ENCODE data around the gene ITPRIPL2.

ITPRIPL2 gene

GRCh38 chr16:19147627-19148026 is 33.9 kb downstream of the ITPRIPL2 start:
- no peak for DNase-seq

GRCh38 chr16:19148189-19148588 is 34.4 kb downstream of the ITPRIPL2 start:
- DNase-seq = no peak

DNA sequence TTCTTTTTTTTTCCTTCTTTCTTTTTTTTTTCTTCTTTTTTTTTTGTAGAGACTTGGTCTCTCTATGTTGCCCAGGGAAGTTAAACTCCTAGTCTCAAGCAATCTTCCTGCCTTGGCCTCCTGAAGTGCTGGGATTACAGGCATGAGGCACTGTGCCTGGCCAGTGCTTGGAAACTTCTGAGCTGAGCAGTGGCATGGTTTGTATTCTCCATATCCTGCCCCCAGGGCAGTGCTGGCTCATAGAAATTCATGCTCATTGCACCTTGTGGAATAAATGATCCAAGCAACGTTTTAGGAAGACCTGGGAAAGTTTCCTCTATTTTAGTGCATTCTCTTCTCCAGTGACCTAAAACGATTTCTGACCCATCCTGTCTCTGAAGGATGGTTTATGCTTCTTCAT is 37.5 kb downstream of the ITPRIPL2 start:
- DNase-seq = no peak

DNA sequence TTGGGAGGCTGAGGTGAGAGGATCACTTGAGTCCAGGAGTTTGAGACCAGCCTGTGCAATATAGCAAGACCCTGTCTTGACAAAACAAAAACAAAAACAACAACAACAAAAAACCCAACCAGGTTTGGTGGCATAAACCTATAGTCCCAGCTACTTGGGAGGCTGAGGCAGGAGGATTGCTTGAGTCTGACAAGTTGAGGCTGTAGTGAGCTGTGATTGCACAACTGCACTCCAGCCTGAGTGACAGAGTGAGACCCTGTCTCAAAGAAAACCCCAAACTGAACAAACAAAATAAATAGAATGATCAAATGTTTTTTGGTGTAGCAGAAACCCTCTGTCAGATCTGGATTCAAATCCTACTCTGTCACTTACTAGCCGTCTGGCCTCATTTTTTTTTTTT is 38.3 kb downstream of the ITPRIPL2 start:
- DNase-seq = no peak

GRCh38 chr16:19153876-19154275 is 40.1 kb downstream of the ITPRIPL2 start:
- DNase-seq = no peak

GRCh38 chr16:19162085-19162484 is 48.3 kb downstream of the ITPRIPL2 start:
- no peak for DNase-seq

GRCh38 chr16:19163215-19163614 is 49.5 kb downstream of the ITPRIPL2 start:
- DNase-seq = no peak

GRCh38 chr16:19164285-19164684 is 50.5 kb downstream of the ITPRIPL2 start:
- DNase-seq = no peak

GRCh38 chr16:19165101-19165500 is 51.3 kb downstream of the ITPRIPL2 start:
- no peak for DNase-seq

- no peak for DNase-seq
Observed at GRCh38 chr16:19166500-19166899, 52.7 kb downstream of the ITPRIPL2 start.

GRCh38 chr16:19167710-19168370 is 54.1 kb downstream of the ITPRIPL2 start, which contains the start of gene SYT17:
Gene SYT17, plus strand, starts transcription at chr16:19168240. Its CDS starts 407 bp downstream, at chr16:19168647.
- peak; percentile 86 for DNase-seq

GRCh38 chr16:19168371-19169081 is 54.8 kb downstream of the ITPRIPL2 start:
- peak; percentile 87 for DNase-seq

DNA sequence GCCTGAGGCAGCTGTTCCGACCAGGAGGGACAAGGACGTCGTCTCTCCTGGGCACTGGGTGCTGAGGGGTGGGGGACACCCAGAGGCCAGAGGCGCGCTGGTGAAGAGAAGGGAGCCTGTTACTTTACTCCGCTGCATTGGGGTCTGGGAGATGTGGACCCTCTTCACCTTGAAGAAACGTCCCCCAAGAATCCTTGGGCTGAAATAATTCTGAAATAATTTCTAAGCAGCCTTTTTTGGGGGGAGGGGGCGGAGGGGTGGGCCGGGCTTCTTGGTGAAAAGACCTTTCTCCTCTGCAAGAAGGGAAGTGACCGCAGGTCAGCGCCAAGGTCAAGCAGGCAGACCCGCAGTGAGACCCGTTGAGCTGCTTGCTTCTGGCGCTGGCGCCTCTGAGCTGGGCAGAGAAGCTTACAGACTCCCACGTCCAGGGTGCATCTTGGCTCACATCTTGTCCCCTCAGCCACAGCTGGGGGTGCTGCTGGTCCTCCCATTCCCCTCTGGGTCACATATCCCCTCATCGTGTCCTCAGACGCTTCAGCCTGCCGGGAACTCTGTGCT is 55.4 kb downstream of the ITPRIPL2 start:
- DNase-seq = no peak

DNA sequence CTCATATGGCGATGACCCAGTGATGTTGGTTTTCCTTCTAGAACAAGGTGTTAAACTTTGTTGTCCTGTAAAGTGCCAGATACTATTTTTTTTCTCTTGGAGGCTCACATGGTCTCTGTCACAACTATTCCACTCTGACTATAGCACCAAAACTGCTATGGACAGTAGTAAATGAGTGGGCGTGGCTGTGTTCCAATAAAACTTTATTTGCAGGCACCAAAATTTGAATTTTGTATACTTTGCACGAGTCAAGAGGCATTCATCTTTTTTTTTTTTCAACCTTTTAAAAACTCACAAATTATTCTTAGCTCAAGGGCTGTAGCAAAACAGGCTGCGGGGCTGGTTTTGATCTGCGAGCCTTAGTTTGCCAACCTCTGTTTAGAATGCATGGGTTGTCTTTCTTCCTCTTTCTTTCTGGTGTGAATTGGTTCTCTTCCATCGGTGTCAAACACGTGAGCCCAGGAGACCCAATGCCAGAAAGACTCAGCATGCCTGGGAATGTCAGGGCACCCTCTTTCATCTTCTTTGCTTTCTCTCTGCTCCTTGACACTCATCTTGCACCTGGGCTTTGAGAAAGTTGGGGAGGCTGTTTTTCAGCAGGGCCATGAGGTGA is 56.4 kb downstream of the ITPRIPL2 start:
- no peak for DNase-seq

Data from NCI-H1092 (cell line).